BE2C (cell line): ENCODE data around the gene STXBP5L.
"Not testable (repeated sequence)": the region's sequence is repeated elsewhere in the genome, so short reads cannot be mapped to it uniquely, and the experiment has no call there.

Source experiments
- DNase-seq: peaks from one replicate; pipeline ENCODE4 v3.0.0-alpha.2; 2020
- H3K27me3 ChIP-seq: fragments of 250-450 bp; sonication (Bioruptor Pico); 2 replicates; pipeline ENCODE4 v1.5.1; 2020; ENCODE audit warnings: mild to moderate bottlenecking
- H3K36me3 ChIP-seq: fragments of 250-450 bp; sonication (Bioruptor Pico); 2 replicates; pipeline ENCODE4 v1.5.1; 2020; ENCODE audit warnings: mild to moderate bottlenecking
- H3K4me1 ChIP-seq: fragments of 250-450 bp; sonication (Bioruptor Pico); 2 replicates; pipeline ENCODE4 v1.5.1; 2020
- H3K4me3 ChIP-seq: 2 replicates; pipeline ENCODE4 v1.5.1; 2011; ENCODE audit warnings: low read depth, low read length
- H3K9me3 ChIP-seq: fragments of 250-450 bp; sonication (Bioruptor Pico); 2 replicates; pipeline ENCODE4 v1.5.1; 2020
- CTCF ChIP-seq: IDR thresholded peaks from 2 replicates; pipeline ENCODE4 v1.5.1; 2012; ENCODE audit warnings: mild to moderate bottlenecking, low read depth, low read length

The STXBP5L gene

GRCh38 chr3:121228971-121229370 is 321.0 kb downstream of the STXBP5L start:
- Histone ChIP-seq H3K36me3 (no peaks in the 10 kb centered on the region), H3K4me1 (no peaks in the 10 kb centered on the region), H3K4me3 (no peak overlapping the region), H3K9me3 (no peaks in the 10 kb centered on the region), H3K27me3 (no peaks in the 10 kb centered on the region)
- DNase-seq: no peak
- no peak for TF ChIP-seq CTCF

GRCh38 chr3:121230194-121230593 is 322.2 kb downstream of the STXBP5L start:
- not testable (repeated sequence) for H3K36me3 ChIP-seq, H3K9me3 ChIP-seq, H3K4me3 ChIP-seq, H3K4me1 ChIP-seq, DNase-seq, H3K27me3 ChIP-seq

GRCh38 chr3:121231872-121232271 is 323.9 kb downstream of the STXBP5L start:
- no peak for TF ChIP-seq CTCF
- no peaks in the 10 kb centered on the region for H3K4me1 ChIP-seq
- no peak overlapping the region for H3K4me3 ChIP-seq
- DNase-seq: no peak
- no peaks in the 10 kb centered on the region for H3K9me3 ChIP-seq
- H3K27me3 ChIP-seq: no peaks in the 10 kb centered on the region
- H3K36me3 ChIP-seq: no peaks in the 10 kb centered on the region

GRCh38 chr3:121232309-121233225 is 324.6 kb downstream of the STXBP5L start:
- DNase-seq: no peak
- H3K4me3 ChIP-seq: no peak overlapping the region
- no peaks in the 10 kb centered on the region for H3K4me1 ChIP-seq
- TF ChIP-seq CTCF: no peak
- no peaks in the 10 kb centered on the region for H3K9me3 ChIP-seq
- H3K36me3 ChIP-seq: no peaks in the 10 kb centered on the region
- no peaks in the 10 kb centered on the region for H3K27me3 ChIP-seq

DNA sequence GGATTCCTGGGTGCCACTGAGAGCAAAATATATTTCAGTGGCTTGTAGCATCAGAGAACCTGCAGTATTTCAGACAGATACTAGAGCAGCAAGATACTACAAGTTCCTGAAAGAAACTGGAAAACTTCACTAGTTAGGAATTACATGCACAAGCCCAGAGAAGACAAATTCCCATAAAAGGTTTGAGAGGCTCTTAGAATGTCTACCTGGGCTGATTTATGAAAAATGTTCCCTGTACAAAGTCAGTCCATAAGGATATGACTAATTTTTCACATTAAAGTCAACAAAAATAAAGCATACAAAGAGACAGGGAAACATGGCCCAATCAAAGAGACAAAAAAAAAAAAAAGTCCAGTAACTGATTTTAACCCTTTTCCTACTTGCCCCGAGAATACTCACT is 335.2 kb downstream of the STXBP5L start:
- no peak for TF ChIP-seq CTCF
- no peak for DNase-seq

DNA sequence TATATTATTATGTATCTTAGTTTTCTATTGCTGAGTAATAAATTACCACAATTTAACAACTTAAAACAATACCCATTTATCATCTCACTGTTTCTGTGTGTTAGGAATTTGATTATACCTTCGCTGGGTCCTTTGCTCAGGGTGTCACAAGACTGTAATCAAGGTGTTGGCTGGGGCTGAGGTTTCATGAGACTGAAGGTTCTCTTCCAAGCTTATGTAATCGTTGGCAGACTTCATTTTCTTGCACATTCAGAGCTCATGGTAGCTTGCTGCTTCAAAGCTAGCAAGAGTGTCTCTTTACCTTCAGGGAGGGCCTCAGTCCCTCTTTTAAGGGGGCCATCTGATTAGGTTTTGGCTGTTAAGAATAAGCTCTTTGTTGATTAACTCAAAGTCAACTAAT is 344.7 kb downstream of the STXBP5L start:
- Histone ChIP-seq H3K9me3 (no peaks in the 10 kb centered on the region), H3K27me3 (no peaks in the 10 kb centered on the region), H3K4me3 (no peak overlapping the region), H3K4me1 (no peaks in the 10 kb centered on the region), H3K36me3 (no peaks in the 10 kb centered on the region)
- DNase-seq: no peak
- TF ChIP-seq CTCF: no peak

More for the DNA sequence above, 335.2 kb downstream of the STXBP5L start:
- H3K36me3 ChIP-seq: no peaks in the 10 kb centered on the region
- no peaks in the 10 kb centered on the region for H3K4me1 ChIP-seq
- H3K9me3 ChIP-seq: no peaks in the 10 kb centered on the region
- no peaks in the 10 kb centered on the region for H3K27me3 ChIP-seq
- H3K4me3 ChIP-seq: no peak overlapping the region
